Mesenchymal stem cell (in vitro differentiated cells and primary cell): ENCODE data around the gene TRIM24. TPM values are rescaled to one million over a fixed set of nuclear protein-coding genes. Genes with fewer than 3 reads are reported as not detected.

Experiments
- DNase-seq: peaks from one replicate; pipeline ENCODE4 v3.0.0-alpha.2; 2013
- H2AFZ ChIP-seq: one replicate; pipeline ENCODE4 v1.6.1; 2013; ENCODE audit warnings: low read depth, mild to moderate bottlenecking, control low read depth, inconsistent platforms, low read length, moderate library complexity
- H2AK5ac ChIP-seq: 2 replicates; pipeline ENCODE4 v1.6.1; 2013; ENCODE audit warnings: low read length, moderate library complexity, mild to moderate bottlenecking, inconsistent platforms; ENCODE audit not compliant: severe bottlenecking
- H2BK120ac ChIP-seq: one replicate; pipeline ENCODE4 v1.6.1; 2013; ENCODE audit warnings: low read depth, mild to moderate bottlenecking, inconsistent platforms, low read length, moderate library complexity
- H2BK12ac ChIP-seq, 2 experiments: one replicate each; pipeline ENCODE4 v1.6.1; 2013; ENCODE audit warnings: inconsistent platforms in 2 of 2, low read length in 2 of 2, mild to moderate bottlenecking in 2 of 2, moderate library complexity in 2 of 2, control low read depth in 1 of 2
- H2BK15ac ChIP-seq: one replicate; pipeline ENCODE4 v1.6.1; 2013; ENCODE audit warnings: mild to moderate bottlenecking, low read depth, inconsistent platforms; ENCODE audit not compliant: poor library complexity, severe bottlenecking
- H2BK5ac ChIP-seq: 2 replicates; pipeline ENCODE4 v1.6.1; 2013; ENCODE audit warnings: low read depth, mild to moderate bottlenecking, low read length, control low read depth, inconsistent platforms; ENCODE audit not compliant: poor library complexity, severe bottlenecking
- H3K14ac ChIP-seq, 2 experiments: one replicate each; pipeline ENCODE4 v1.6.1; 2013; ENCODE audit warnings: inconsistent platforms in 2 of 2, low read length in 2 of 2, control low read depth in 1 of 2, mild to moderate bottlenecking in 1 of 2, moderate library complexity in 1 of 2
- H3K18ac ChIP-seq, 2 experiments: one replicate each; pipeline ENCODE4 v1.6.1; 2013; ENCODE audit warnings: inconsistent platforms in 2 of 2, low read length in 2 of 2, control low read depth in 1 of 2, low read depth in 1 of 2, mild to moderate bottlenecking in 1 of 2
- H3K23ac ChIP-seq, 2 experiments: one replicate each; pipeline ENCODE4 v1.6.1; 2013; ENCODE audit warnings: inconsistent platforms in 2 of 2, low read length in 2 of 2, mild to moderate bottlenecking in 2 of 2, moderate library complexity in 2 of 2, control low read depth in 1 of 2
- H3K27ac ChIP-seq: 2 replicates; pipeline ENCODE4 v1.5.1; 2013; ENCODE audit warnings: mild to moderate bottlenecking, moderate library complexity, low read length, control low read depth, inconsistent platforms; ENCODE audit not compliant: poor library complexity, severe bottlenecking
- H3K27me3 ChIP-seq, 2 experiments: 2 replicates each; pipeline versions ENCODE4 v1.6.1 to v1.7.0; 2013; ENCODE audit warnings: low read length in 2 of 2, mild to moderate bottlenecking in 2 of 2, moderate library complexity in 2 of 2, control low read depth in 1 of 2, inconsistent platforms in 1 of 2; ENCODE audit not compliant: control insufficient read depth in 1 of 2, insufficient read depth in 1 of 2
- H3K36me3 ChIP-seq, 2 experiments: 2 replicates each; pipeline versions ENCODE4 v1.6.1 to v1.7.0; 2013; ENCODE audit warnings: low read length in 2 of 2, control low read depth in 1 of 2, inconsistent platforms in 1 of 2, low read depth in 1 of 2, mild to moderate bottlenecking in 1 of 2; ENCODE audit not compliant: insufficient read depth in 2 of 2, control insufficient read depth in 1 of 2
- H3K4ac ChIP-seq, 2 experiments: one replicate each; pipeline ENCODE4 v1.6.1; 2013; ENCODE audit warnings: inconsistent platforms in 2 of 2, low read length in 2 of 2, mild to moderate bottlenecking in 2 of 2, moderate library complexity in 2 of 2, control low read depth in 1 of 2, low read depth in 1 of 2
- H3K4me1 ChIP-seq: 2 replicates; pipeline ENCODE4 v1.6.1; 2013; ENCODE audit warnings: low read depth, low read length, control low read depth; ENCODE audit not compliant: control insufficient read depth, insufficient read depth
- H3K4me2 ChIP-seq: 2 replicates; pipeline ENCODE4 v1.6.1; 2013; ENCODE audit warnings: low read length, mild to moderate bottlenecking, inconsistent platforms; ENCODE audit not compliant: poor library complexity, severe bottlenecking
- H3K4me3 ChIP-seq, 2 experiments: 2 replicates each; pipeline versions ENCODE4 v1.5.1 to v1.7.0; 2013; ENCODE audit warnings: low read length in 2 of 2, mild to moderate bottlenecking in 2 of 2, control low read depth in 1 of 2, low read depth in 1 of 2; ENCODE audit not compliant: insufficient read depth in 1 of 2
- H3K79me1 ChIP-seq: replicated peaks from 2 replicates; pipeline ENCODE4 v1.6.1; 2013; ENCODE audit warnings: mild to moderate bottlenecking, control low read depth, low read length, inconsistent platforms; ENCODE audit not compliant: poor library complexity, severe bottlenecking
- H3K9ac ChIP-seq: 2 replicates; pipeline ENCODE4 v1.7.0; 2013; ENCODE audit warnings: mild to moderate bottlenecking, low read length, moderate library complexity
- H3K9me3 ChIP-seq: 2 replicates; pipeline ENCODE4 v1.7.0; 2013; ENCODE audit warnings: mild to moderate bottlenecking, low read length; ENCODE audit not compliant: control insufficient read depth
- H4K8ac ChIP-seq: one replicate; pipeline ENCODE4 v1.6.1; 2013; ENCODE audit warnings: inconsistent platforms, mild to moderate bottlenecking, low read length, moderate library complexity
- H4K91ac ChIP-seq: one replicate; pipeline ENCODE4 v1.6.1; 2013; ENCODE audit warnings: mild to moderate bottlenecking, low read length, inconsistent platforms
- WGBS: methylation state at CpG from one replicate; pipeline ENCODE4 v1.1.7; 2013; ENCODE audit warnings: mixed read lengths; 5-methylcytosine and 5-hydroxymethylcytosine counted together
- small RNA-seq: library from polyadenylated mRNA; stranded (forward); fragments of <200 nt; extraction: miRNeasy Mini kit (QIAGEN cat#:217004); gene quantifications from one replicate; pipeline ENCODE3, GENCODE V24; 2013; ENCODE audit warnings: low read depth

The TRIM24 gene

DNA sequence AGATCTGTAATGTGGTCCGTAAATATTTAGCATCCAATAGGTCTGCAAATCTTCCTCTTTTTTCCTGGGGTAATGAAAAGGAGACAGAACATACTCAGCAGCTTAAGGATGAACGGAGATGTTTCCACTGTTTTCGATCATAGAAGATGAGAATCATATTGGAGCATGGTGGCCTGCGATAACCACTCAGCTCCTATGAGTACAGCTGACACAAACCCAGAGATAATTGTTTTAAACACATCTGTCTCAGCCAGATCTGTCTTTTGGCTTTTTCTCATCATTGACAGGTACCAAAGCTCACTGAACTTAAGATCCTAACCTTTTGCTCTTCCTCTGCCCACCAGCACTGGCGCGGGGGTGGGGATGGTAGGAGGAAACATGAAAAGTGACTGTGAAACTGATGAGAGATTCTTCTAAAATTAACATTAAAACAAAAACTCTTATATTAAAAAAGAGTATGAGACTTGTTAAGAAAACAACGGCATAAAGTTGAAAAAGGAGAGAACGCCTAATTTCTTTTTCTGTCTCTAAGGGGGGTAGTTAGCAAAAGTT, 170.1 kb downstream of the TRIM24 start:
- Histone ChIP-seq H3K18ac (no peak overlapping the region), H3K27ac (no peak overlapping the region), H3K9ac (no peak overlapping the region), H3K4me1 (peaks cover 2% of the 10 kb centered on the region), H3K4me2 (no peak overlapping the region), H3K14ac (no peak overlapping the region), H2BK15ac (no peak overlapping the region), H2BK12ac (no peak overlapping the region), H3K27me3 (peaks cover 0 to 4% of the 10 kb centered on the region in 2 experiments), H2AFZ (no peak overlapping the region), H3K9me3 (peaks cover 4% of the 10 kb centered on the region), H3K4me3 (no peak overlapping the region), H3K36me3 (no peaks in the 10 kb centered on the region), H3K79me1 (no peaks in the 10 kb centered on the region), H3K4ac (no peak overlapping the region), H4K91ac (no peak overlapping the region), H2BK5ac (no peak overlapping the region), H3K23ac (no peak overlapping the region), H2BK120ac (no peak overlapping the region), H4K8ac (no peak overlapping the region), H2AK5ac (no peak overlapping the region)
- WGBS, result 92% methylated on average over 6 of the region's 8 CpGs
- DNase-seq, result no peak

DNA sequence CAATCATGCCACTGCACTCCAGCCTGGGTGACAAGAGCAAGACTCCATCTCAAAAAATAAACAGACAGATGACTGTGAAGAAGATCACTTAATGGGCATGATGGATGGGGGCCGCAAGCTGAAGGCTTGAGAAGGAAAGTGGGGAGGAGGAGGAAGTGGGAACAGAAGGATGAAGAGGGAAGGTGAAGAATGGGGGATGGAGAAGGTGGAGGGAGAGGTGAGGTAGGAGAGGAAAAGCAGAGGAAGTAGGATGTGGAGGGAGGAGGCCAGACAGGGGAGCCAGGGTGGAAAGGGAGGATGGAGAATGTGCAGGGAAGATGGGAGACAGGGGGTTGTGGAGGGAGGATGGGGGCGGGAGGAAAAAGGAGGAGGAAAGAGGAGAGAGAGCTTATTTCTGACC, 172.3 kb downstream of the TRIM24 start:
- no peak overlapping the region for H4K91ac ChIP-seq
- H2BK15ac ChIP-seq, result no peak overlapping the region
- no peak overlapping the region for H3K4ac ChIP-seq
- no peak overlapping the region for H2BK120ac ChIP-seq
- no peak overlapping the region for H3K4me2 ChIP-seq
- no peak overlapping the region for H2BK12ac ChIP-seq
- no peak overlapping the region for H3K18ac ChIP-seq
- H4K8ac ChIP-seq, result no peak overlapping the region
- no peak overlapping the region for H3K9ac ChIP-seq
- no peak overlapping the region for H3K23ac ChIP-seq
- no peak overlapping the region for H3K14ac ChIP-seq
- H2BK5ac ChIP-seq, result no peak overlapping the region
- H3K9me3 ChIP-seq, result peaks cover 4% of the 10 kb centered on the region
- no peaks in the 10 kb centered on the region for H3K27me3 ChIP-seq
- peaks cover 2% of the 10 kb centered on the region for H3K4me1 ChIP-seq
- 92% methylated on average over 1 of the region's 2 CpGs for WGBS
- no peak overlapping the region for H2AFZ ChIP-seq
- no peaks in the 10 kb centered on the region for H3K36me3 ChIP-seq
- no peak overlapping the region for H2AK5ac ChIP-seq
- no peak overlapping the region for H3K27ac ChIP-seq
- no peak overlapping the region for H3K4me3 ChIP-seq
- H3K79me1 ChIP-seq, result no peaks in the 10 kb centered on the region
- no peak for DNase-seq

GRCh38 chr7:138632826-138633602, 173.0 kb downstream of the TRIM24 start:
- Histone ChIP-seq H3K36me3 (no peaks in the 10 kb centered on the region), H2BK5ac (no peak overlapping the region), H3K9me3 (peaks cover 4% of the 10 kb centered on the region), H3K4me2 (no peak overlapping the region), H3K18ac (no peak overlapping the region), H2BK15ac (no peak overlapping the region), H3K4me1 (peaks cover 2% of the 10 kb centered on the region), H4K8ac (no peak overlapping the region), H3K14ac (no peak overlapping the region), H3K4me3 (no peak overlapping the region), H2AFZ (no peak overlapping the region), H3K9ac (no peak overlapping the region), H2BK120ac (no peak overlapping the region), H3K79me1 (no peaks in the 10 kb centered on the region), H3K4ac (no peak overlapping the region), H4K91ac (no peak overlapping the region), H3K23ac (no peak overlapping the region), H3K27me3 (no peaks in the 10 kb centered on the region), H2BK12ac (no peak overlapping the region), H3K27ac (no peak overlapping the region), H2AK5ac (no peak overlapping the region)
- WGBS, result 60% methylated on average over 11 of the region's 12 CpGs
- DNase-seq, result no peak

Small RNA genes within 50 kb of the gene (small RNA-seq; reads per million reads assigned to genes)
- gene RF00561, result not detected
